ENCODE data around the gene RBMY1D. TPM values are rescaled to one million over a fixed set of nuclear protein-coding genes. Genes with fewer than 3 reads are reported as not detected.

The RBMY1D gene
- total RNA-seq, 1 donor from 2014 or later = not detected

- no peak overlapping the region for H3K4me3 ChIP-seq
- no peaks in the 10 kb centered on the region for H3K36me3 ChIP-seq
- TF ChIP-seq CTCF (IDR thresholded peaks at IDR 0.05; ENCODE audit: borderline replicate concordance) = no peak
- peaks cover 2% of the 10 kb centered on the region for H3K4me1 ChIP-seq
- no peaks in the 10 kb centered on the region for H3K9me3 ChIP-seq (replicated peaks)
- peak; percentile 38 for DNase-seq
- H3K27me3 ChIP-seq (ENCODE audit: low read depth) = no peaks in the 10 kb centered on the region
- intact Hi-C loops (cut with micrococcal nuclease) = no loop called here
- peak overlapping the region; percentile 38 for H3K27ac ChIP-seq (replicated peaks)
Observed at GRCh38 chrY:21835052-21835451, 59.3 kb downstream of the RBMY1D start.

Other genes starting within 250 kb of the RBMY1D start
- gene RBMY1E, start 23.5 kb upstream of the RBMY1D start, total RNA-seq = not detected

Data from left ventricle myocardium inferior (tissue), 1 donor.